Stimulated activated CD8-positive, alpha-beta memory T cell treated with anti-CD3 and anti-CD28 coated beads, Interleukin-15, amount 100 ng/mL, for 24 hours (primary cell): ENCODE results near the gene CD82.
"Not testable (repeated sequence)": the region's sequence is repeated elsewhere in the genome, so short reads cannot be mapped to it uniquely, and the experiment has no call there.

Experiments
- DNase-seq: peaks from one replicate; pipeline ENCODE4 v3.0.0-alpha.2; 2020; ENCODE audit warnings: low read depth

Gene CD82

GRCh38 chr11:44535191-44535980 is 30.1 kb upstream of the CD82 start:
- DNase-seq: no peak

- no peak for DNase-seq
Observed at GRCh38 chr11:44536788-44537516, 28.5 kb upstream of the CD82 start.

- no peak for DNase-seq
Observed at GRCh38 chr11:44537679-44538078, 27.8 kb upstream of the CD82 start.

GRCh38 chr11:44538375-44539054 is 26.9 kb upstream of the CD82 start:
- peak; percentile 38 for DNase-seq

- DNase-seq: no peak
Observed at GRCh38 chr11:44539971-44540370, 25.5 kb upstream of the CD82 start.

- no peak for DNase-seq
Observed at GRCh38 chr11:44540667-44541066, 24.8 kb upstream of the CD82 start.

GRCh38 chr11:44542372-44542771 is 23.1 kb upstream of the CD82 start:
- no peak for DNase-seq

GRCh38 chr11:44546984-44547383 is 18.5 kb upstream of the CD82 start:
- DNase-seq: not testable (repeated sequence)

- not testable (repeated sequence) for DNase-seq
Observed at GRCh38 chr11:44547534-44547933, 17.9 kb upstream of the CD82 start.

- no peak for DNase-seq
Observed at GRCh38 chr11:44548032-44548695, 17.3 kb upstream of the CD82 start.

- not testable (repeated sequence) for DNase-seq
Observed at GRCh38 chr11:44548961-44549749, 16.3 kb upstream of the CD82 start.

- no peak for DNase-seq
Observed at GRCh38 chr11:44550123-44550522, 15.3 kb upstream of the CD82 start.

- no peak for DNase-seq
Observed at GRCh38 chr11:44551456-44552139, 13.9 kb upstream of the CD82 start.

- DNase-seq: no peak
Observed at GRCh38 chr11:44555031-44555800, 10.2 kb upstream of the CD82 start.

GRCh38 chr11:44556735-44557409 is 8.6 kb upstream of the CD82 start:
- DNase-seq: no peak

- DNase-seq: no peak
Observed at GRCh38 chr11:44557464-44557863, 8.0 kb upstream of the CD82 start.

GRCh38 chr11:44559207-44559939 is 6.1 kb upstream of the CD82 start:
- no peak for DNase-seq

GRCh38 chr11:44559940-44560300 is 5.5 kb upstream of the CD82 start:
- DNase-seq: not testable (repeated sequence)

- DNase-seq: no peak
Observed at GRCh38 chr11:44561275-44561805, 4.1 kb upstream of the CD82 start.
